Endothelial cell of umbilical vein (primary cell): Measurements from ENCODE around the gene ZBTB21. TPM values are rescaled to one million over a fixed set of nuclear protein-coding genes. Genes with fewer than 3 reads are reported as not detected.
A peak's percentile ranks its signal among the peaks of the same experiment; 100 is the strongest.

Source experiments
- BruUV-seq: library from RNA; stranded (reverse); fragments of 400-500 nt; replicated peaks from 2 replicates; lab custom pipeline; 2021; lab: Mats Ljungman, UMichigan
- CTCF ChIA-PET: fragments of 300-600, 350-600 bp; sonication (Branson Sonifier 250); formaldehyde crosslinking; loops from one replicate; lab custom pipeline; 2021; ENCODE audit warnings: antibody characterized with exemption, inconsistent platforms; lab: Charles Lee
- POLR2A ChIA-PET: fragments of 300-600, 350-600 bp; sonication (Branson Sonifier 250); formaldehyde crosslinking; loops from one replicate; lab custom pipeline; 2021; ENCODE audit warnings: antibody characterized with exemption, inconsistent platforms; lab: Charles Lee
- DNase-seq: peaks from one replicate; pipeline ENCODE4 v3.0.0-alpha.2; 2011; ENCODE audit warnings: low read depth, low spot score
- FAIRE-seq: peaks from 2 replicates; lab custom pipeline; 2011; peaks lifted over from hg19 to GRCh38; lab: Jason Lieb, UNC
- H2AFZ ChIP-seq: 2 replicates; pipeline ENCODE4 v1.6.0; 2012; ENCODE audit warnings: low read depth, low read length, control low read depth, inconsistent platforms
- H3K27ac ChIP-seq: 2 replicates; pipeline ENCODE4 v1.5.1; 2011; ENCODE audit warnings: low read depth, mild to moderate bottlenecking, control low read depth, low read length, moderate library complexity; ENCODE audit not compliant: insufficient read depth
- H3K27me3 ChIP-seq, 2 experiments: 2 replicates each; pipeline versions ENCODE4 v1.6.0 to v1.6.1; 2011; ENCODE audit warnings: low read length in 2 of 2, mixed read lengths in 1 of 2; ENCODE audit not compliant: control insufficient read depth in 2 of 2, insufficient read depth in 2 of 2
- H3K36me3 ChIP-seq, 2 experiments: 2 replicates in 1 of 2; 3 replicates in 1 of 2; pipeline ENCODE4 v1.5.1; 2011; ENCODE audit warnings: low read length in 2 of 2, mild to moderate bottlenecking in 1 of 2, moderate library complexity in 1 of 2; ENCODE audit not compliant: control insufficient read depth in 2 of 2, insufficient read depth in 2 of 2; ENCODE audit errors: extremely low read depth in 1 of 2
- H3K4me1 ChIP-seq: 3 replicates; pipeline ENCODE4 v1.5.1; 2011; ENCODE audit warnings: mild to moderate bottlenecking, low read length; ENCODE audit not compliant: control insufficient read depth, insufficient read depth; ENCODE audit errors: extremely low read depth
- H3K4me2 ChIP-seq: 2 replicates; pipeline ENCODE4 v1.6.1; 2011; ENCODE audit warnings: low read length, control low read depth, mixed read lengths; ENCODE audit not compliant: insufficient read depth
- H3K4me3 ChIP-seq, 3 experiments: fragments of 200-600 bp in 1 of 3; sonication (generic), shearing (Covaris generic) in 1 of 3; replicated peaks in 1 of 3; 2 replicates each; pipeline ENCODE4 v1.5.1; 2011 to 2016; ENCODE audit warnings: control low read depth in 3 of 3, low read length in 3 of 3, mild to moderate bottlenecking in 2 of 3, inconsistent platforms in 1 of 3, low read depth in 1 of 3, moderate library complexity in 1 of 3; ENCODE audit not compliant: insufficient read depth in 1 of 3
- H3K79me2 ChIP-seq: 2 replicates; pipeline ENCODE4 v1.6.0; 2012; ENCODE audit warnings: low read length, inconsistent platforms; ENCODE audit not compliant: control insufficient read depth, insufficient read depth
- H3K9ac ChIP-seq: replicated peaks from 2 replicates; pipeline ENCODE3; 2011; ENCODE audit warnings: low read length, control low read depth; ENCODE audit not compliant: insufficient read depth; ENCODE audit errors: extremely low read depth
- H3K9me1 ChIP-seq: replicated peaks from 3 replicates; pipeline ENCODE4 v1.6.0; 2011; ENCODE audit warnings: mild to moderate bottlenecking, low read length; ENCODE audit not compliant: control insufficient read depth, insufficient read depth; ENCODE audit errors: extremely low read depth
- H3K9me3 ChIP-seq: replicated peaks from 2 replicates; pipeline ENCODE4 v1.5.1; 2012; ENCODE audit warnings: low read length, inconsistent platforms; ENCODE audit not compliant: control insufficient read depth, insufficient read depth
- H4K20me1 ChIP-seq: replicated peaks from 2 replicates; pipeline ENCODE3; 2011; ENCODE audit warnings: mild to moderate bottlenecking, low read length; ENCODE audit not compliant: control insufficient read depth, insufficient read depth; ENCODE audit errors: extremely low read depth
- CTCF ChIP-seq, 2 donors: IDR thresholded peaks; 1 replicate in 1 of 2; 2 replicates in 1 of 2; pipeline ENCODE4 v1.5.1; 2011; ENCODE audit warnings: low read length in 2 of 2, mild to moderate bottlenecking in 2 of 2, moderate library complexity in 2 of 2, control low read depth in 1 of 2, inconsistent platforms in 1 of 2, low read depth in 1 of 2; ENCODE audit not compliant: insufficient read depth in 1 of 2; ENCODE audit errors: extremely low read depth in 1 of 2
- EZH2 ChIP-seq: IDR thresholded peaks from 2 replicates; pipeline ENCODE4 v1.6.1; 2012; ENCODE audit warnings: borderline replicate concordance, low read depth, mild to moderate bottlenecking, moderate library complexity, low read length, inconsistent platforms; ENCODE audit not compliant: severe bottlenecking
- FOS ChIP-seq: IDR thresholded peaks from 2 replicates; pipeline ENCODE4 v1.6.1; 2011; ENCODE audit warnings: mild to moderate bottlenecking, low read length, moderate library complexity, borderline replicate concordance; ENCODE audit not compliant: insufficient read depth
- GATA2 ChIP-seq: IDR thresholded peaks from 2 replicates; pipeline ENCODE4 v1.7.0; 2011; ENCODE audit warnings: low read depth, mild to moderate bottlenecking, moderate library complexity, mixed read lengths, low read length; ENCODE audit not compliant: insufficient read length, insufficient read depth
- JUN ChIP-seq: IDR thresholded peaks from 2 replicates; pipeline ENCODE4 v1.6.1; 2011; ENCODE audit warnings: borderline replicate concordance, low read depth; ENCODE audit not compliant: insufficient read length, insufficient read depth
- MAX ChIP-seq: IDR thresholded peaks from 2 replicates; pipeline ENCODE4 v1.6.1; 2011; ENCODE audit not compliant: insufficient read depth, insufficient read length
- MYC ChIP-seq: IDR thresholded peaks from one replicate; pipeline ENCODE4 v1.6.1; 2011; ENCODE audit warnings: mild to moderate bottlenecking, low read depth, low read length
- POLR2A ChIP-seq: IDR thresholded peaks from 2 replicates; pipeline ENCODE4 v1.6.1; 2012; ENCODE audit warnings: low read depth, mild to moderate bottlenecking, control low read depth, low read length
- POLR2AphosphoS5 ChIP-seq: IDR thresholded peaks from 2 replicates; pipeline ENCODE4 v1.6.1; 2012; ENCODE audit warnings: low read depth, mild to moderate bottlenecking, control low read depth, low read length, moderate library complexity; ENCODE audit not compliant: insufficient read depth
- dilution Hi-C: fragments of 300-500 bp; cut with MboI; formaldehyde crosslinking; loops from one replicate; pipeline ENCODE4 v1.15.0; 2019; ENCODE audit warnings: low sequenced_read_pairs; ENCODE audit not compliant: extremely low pct_ligation_motif_present
- intact Hi-C: fragments of 100-400 bp; cut with micrococcal nuclease; formaldehyde crosslinking; loops from one replicate; pipeline ENCODE4 v1.10.0; 2022
- polyA plus RNA-seq, 4 experiments: library from polyadenylated mRNA; depleted of rRNA in 3 of 4; stranded (reverse) in 3 of 4; unstranded in 1 of 4; fragments of >200 nt; gene quantifications; 2 replicates each; pipeline versions ENCODE4 v1.2.1 to v1.2.3, GENCODE V29; 2011 to 2012; ENCODE audit warnings: missing spikeins in 1 of 4
- total RNA-seq: library from RNA; stranded (reverse); gene quantifications from 2 replicates; pipeline ENCODE4 v1.2.3, GENCODE V29; 2021

The ZBTB21 gene
- total and polyA plus RNA-seq, 2 donors (not counting 3 experiments of a cell fraction or from before 2014, with no cell fraction given) = 2.8 to 12.4 TPM

- Histone ChIP-seq H3K9me1 (no peaks in the 10 kb centered on the region), H3K4me1 (no peaks in the 10 kb centered on the region), H3K27me3 (no peaks in the 10 kb centered on the region), H4K20me1 (peaks cover 2% of the 10 kb centered on the region), H3K4me2 (no peak overlapping the region), H3K36me3 (peaks cover 10 to 12% of the 10 kb centered on the region in 2 experiments), H3K9ac (no peak overlapping the region), H3K9me3 (no peaks in the 10 kb centered on the region), H2AFZ (no peak overlapping the region), H3K79me2 (no peaks in the 10 kb centered on the region), H3K4me3 (no peak overlapping the region), H3K27ac (no peak overlapping the region)
- peak; percentile 21 for DNase-seq
- intact Hi-C loops = no loop called here
- ChIA-PET POLR2A (no interaction called here), CTCF (interaction anchor here (0.7 to 1.2 kb wide), 5 partner anchors 13 to 123 kb away, joined by 3 to 7 read pairs (median 3); no protein-coding TSS in a partner anchor)
- no peak for TF ChIP-seq EZH2
- TF ChIP-seq POLR2AphosphoS5 = no peak
- no peak for TF ChIP-seq POLR2A
- TF ChIP-seq CTCF (IDR thresholded peaks at IDR 0.05; ENCODE audit: extremely low read depth in 1 of 2, insufficient read depth in 1 of 2, low read depth in 1 of 2, low read length in 2 of 2) = no peak
- no peak for TF ChIP-seq MYC
- TF ChIP-seq MAX = no peak
- TF ChIP-seq JUN = no peak
- no peak for TF ChIP-seq GATA2
- TF ChIP-seq FOS = no peak
- dilution Hi-C loops = no loop called here
- FAIRE-seq = no peak
- BruUV-seq = no TSS peak
Measured at GRCh38 chr21:41993744-41994143, 16.4 kb downstream of the ZBTB21 start.
